PC-9 (cell line): ENCODE measurements around the gene MXD4. TPM values are rescaled to one million over a fixed set of nuclear protein-coding genes. Genes with fewer than 3 reads are reported as not detected.

ENCODE experiments used
- BruUV-seq: library from RNA; stranded (reverse); fragments of 400-500 nt; replicated peaks from 2 replicates; lab custom pipeline; 2021; lab: Mats Ljungman, UMichigan
- CTCF ChIA-PET: fragments of 300-600 bp; sonication (Branson Sonifier 250); formaldehyde crosslinking; loops from one replicate; lab custom pipeline; 2022; ENCODE audit warnings: antibody characterized with exemption; lab: Charles Lee
- POLR2A ChIA-PET: fragments of 300-600 bp; sonication (Branson Sonifier 250); formaldehyde crosslinking; loops from one replicate; lab custom pipeline; 2022; ENCODE audit warnings: antibody characterized with exemption; ENCODE audit not compliant: unreplicated experiment; lab: Charles Lee
- DNase-seq, 2 experiments: peaks; one replicate each; pipeline versions ENCODE4 v3.0.0 to v3.0.0-alpha.2; 2015 to 2022; ENCODE audit warnings: mixed read lengths in 1 of 2
- H2AFZ ChIP-seq: fragments of 200-600 bp; sonication (generic); 2 replicates; pipeline ENCODE4 v1.8.1; 2017; ENCODE audit warnings: antibody characterized with exemption
- H3F3A ChIP-seq: fragments of 200-600 bp; sonication (generic); 2 replicates; pipeline ENCODE4 v1.8.1; 2017; ENCODE audit warnings: antibody characterized with exemption, mild to moderate bottlenecking, low read depth; ENCODE audit not compliant: insufficient read depth
- H3K27ac ChIP-seq: fragments of 200-600 bp; sonication (generic); 2 replicates; pipeline ENCODE4 v1.6.1; 2016; ENCODE audit warnings: mixed run types
- H3K27me3 ChIP-seq: fragments of 200-600 bp; sonication (generic); 2 replicates; pipeline ENCODE4 v1.6.1; 2016; ENCODE audit warnings: low read depth, mixed run types; ENCODE audit not compliant: insufficient read depth
- H3K36me3 ChIP-seq: fragments of 200-600 bp; sonication (generic); 2 replicates; pipeline ENCODE4 v1.6.1; 2016; ENCODE audit warnings: low read depth, mixed run types
- H3K4me1 ChIP-seq: fragments of 200-600 bp; sonication (generic); replicated peaks from 2 replicates; pipeline ENCODE4 v1.6.1; 2016; ENCODE audit warnings: mixed run types; ENCODE audit not compliant: insufficient read depth
- H3K4me2 ChIP-seq: fragments of 200-600 bp; sonication (generic); 2 replicates; pipeline ENCODE4 v1.6.1; 2017; ENCODE audit warnings: mixed run types
- H3K4me3 ChIP-seq: fragments of 200-600 bp; sonication (generic); 2 replicates; pipeline ENCODE4 v1.6.1; 2016; ENCODE audit warnings: mixed run types
- H3K79me2 ChIP-seq: fragments of 200-600 bp; sonication (generic); 2 replicates; pipeline ENCODE4 v1.6.1; 2017; ENCODE audit warnings: low read depth, mixed run types
- H3K9me2 ChIP-seq: fragments of 200-600 bp; sonication (generic); 2 replicates; pipeline ENCODE4 v1.8.1; 2017; ENCODE audit warnings: mild to moderate bottlenecking; ENCODE audit not compliant: insufficient read depth
- H3K9me3 ChIP-seq: fragments of 200-600 bp; sonication (generic); 2 replicates; pipeline ENCODE4 v1.8.1; 2016; ENCODE audit warnings: low read depth; ENCODE audit not compliant: insufficient read depth
- H4K20me1 ChIP-seq: fragments of 200-600 bp; sonication (generic); 2 replicates; pipeline ENCODE4 v1.8.1; 2017; ENCODE audit not compliant: insufficient read depth
- CTCF ChIP-seq: fragments of 200-600 bp; sonication (generic); conservative IDR thresholded peaks from 2 replicates; pipeline ENCODE4 v1.6.1; 2017; ENCODE audit warnings: mixed run types, antibody characterized with exemption, mild to moderate bottlenecking, moderate library complexity
- EZH2 ChIP-seq: fragments of 200-600 bp; sonication (generic); IDR thresholded peaks from 2 replicates; pipeline ENCODE4 v1.8.0; 2017; ENCODE audit warnings: antibody characterized with exemption, low read depth
- intact Hi-C: fragments of 100-400 bp; cut with micrococcal nuclease; formaldehyde crosslinking; loops from one replicate; pipeline ENCODE4 v1.10.0; 2022; ENCODE audit not compliant: unreplicated experiment
- total RNA-seq: library from RNA; stranded (reverse); gene quantifications from 2 replicates; pipeline ENCODE4 v1.2.3, GENCODE V29; 2021

MXD4 gene
- total RNA-seq, 1 experiment from 2014 or later = 37.0 TPM

DNA sequence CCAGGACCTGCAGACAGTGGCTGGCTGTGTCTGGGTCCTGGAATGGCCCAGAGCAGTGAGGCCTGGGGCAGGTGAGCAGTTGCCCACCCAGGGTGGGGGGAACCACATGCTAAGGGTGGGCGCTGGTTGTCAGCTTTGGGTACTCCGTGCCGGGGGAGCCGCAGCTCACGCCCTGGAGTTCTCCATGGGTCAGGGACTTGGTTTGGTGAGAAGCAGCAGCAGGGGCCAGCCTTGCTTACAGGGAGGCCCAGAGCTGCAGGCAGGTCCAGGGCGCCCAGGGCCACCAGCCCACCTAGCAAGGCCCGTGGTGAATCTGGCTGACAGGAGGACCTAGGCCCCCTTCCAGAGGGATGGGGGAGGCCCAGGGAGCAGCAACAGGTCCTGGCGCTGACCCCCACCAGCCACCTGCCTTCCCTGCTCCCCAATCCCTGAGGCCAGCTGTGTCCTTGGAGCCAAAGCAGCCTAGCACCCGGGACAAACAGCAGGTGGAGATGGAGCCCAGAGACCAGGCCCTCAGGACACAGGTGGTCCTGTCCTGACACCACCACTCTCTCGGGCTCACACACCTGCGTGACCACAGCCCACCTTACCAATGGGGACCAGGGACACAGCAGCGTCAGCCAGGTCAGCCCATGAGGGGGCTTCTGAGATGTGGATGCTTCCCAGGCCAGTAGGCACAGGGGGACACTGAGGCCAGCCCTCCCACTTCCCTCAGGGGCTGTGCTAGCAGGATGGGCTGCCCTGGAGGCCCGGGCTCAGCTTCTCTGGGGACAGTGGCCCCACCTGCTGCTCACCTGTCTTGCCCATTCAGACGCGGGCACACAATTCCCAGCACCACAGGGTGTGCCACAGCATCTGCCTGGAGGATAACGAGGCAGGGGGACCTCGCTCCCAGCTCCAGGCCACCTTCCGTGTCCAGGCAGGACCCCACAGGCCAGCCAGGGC lies 3.5 kb downstream of the MXD4 start:
- TF ChIP-seq CTCF (no peak), EZH2 (no peak)
- no peak overlapping the region for H3K4me3 ChIP-seq
- CTCF ChIA-PET = no interaction called here
- H3K79me2 ChIP-seq = no peaks in the 10 kb centered on the region
- H3K9me3 ChIP-seq = no peaks in the 10 kb centered on the region
- intact Hi-C loops = no loop called here
- H3K36me3 ChIP-seq = no peaks in the 10 kb centered on the region
- POLR2A ChIA-PET = no interaction called here
- H3K27ac ChIP-seq = no peak overlapping the region
- BruUV-seq = no TSS peak
- H2AFZ ChIP-seq = no peak overlapping the region
- H3K4me1 ChIP-seq = peaks cover 9% of the 10 kb centered on the region; the same call in 1 of the 2 replicates
- peaks cover 5% of the 10 kb centered on the region; the same call in 1 of the 2 replicates for H4K20me1 ChIP-seq
- DNase-seq = no peak
- H3K4me2 ChIP-seq = no peak overlapping the region
- H3F3A ChIP-seq = no peaks in the 10 kb centered on the region
- H3K27me3 ChIP-seq = no peaks in the 10 kb centered on the region
- H3K9me2 ChIP-seq = no peaks in the 10 kb centered on the region

- Histone ChIP-seq H3K9me3 (no peaks in the 10 kb centered on the region), H3K79me2 (no peaks in the 10 kb centered on the region), H3K27ac (no peak overlapping the region), H4K20me1 (peaks cover 5% of the 10 kb centered on the region; the same call in 1 of the 2 replicates), H3K4me1 (0 out of 2 replicates have a peak, but pooled peaks cover 5% of the 10 kb centered on the region), H3K4me2 (no peak overlapping the region), H3F3A (no peaks in the 10 kb centered on the region), H3K4me3 (no peak overlapping the region), H3K9me2 (no peaks in the 10 kb centered on the region), H3K27me3 (no peaks in the 10 kb centered on the region), H2AFZ (no peak overlapping the region), H3K36me3 (no peaks in the 10 kb centered on the region)
- POLR2A ChIA-PET = no interaction called here
- TF ChIP-seq CTCF (no peak), EZH2 (no peak)
- intact Hi-C loops = no loop called here
- CTCF ChIA-PET = no interaction called here
- no TSS peak for BruUV-seq
- no peak for DNase-seq
These were observed 4.4 kb downstream of the MXD4 start for GRCh38 chr4:2257361-2258081.

- Histone ChIP-seq H3K9me3 (no peaks in the 10 kb centered on the region), H4K20me1 (peaks cover 5% of the 10 kb centered on the region; the same call in 1 of the 2 replicates), H3K79me2 (no peaks in the 10 kb centered on the region), H3K36me3 (no peaks in the 10 kb centered on the region), H3K27ac (no peak overlapping the region), H3F3A (no peaks in the 10 kb centered on the region), H3K27me3 (no peaks in the 10 kb centered on the region), H3K4me2 (no peak overlapping the region), H3K4me3 (no peak overlapping the region), H2AFZ (no peak overlapping the region), H3K9me2 (no peaks in the 10 kb centered on the region), H3K4me1 (0 out of 2 replicates have a peak, but pooled peaks cover 5% of the 10 kb centered on the region)
- CTCF ChIA-PET = no interaction called here
- intact Hi-C loops = no loop called here
- no peak for TF ChIP-seq EZH2
- no peak for TF ChIP-seq CTCF
- no peak for DNase-seq
- POLR2A ChIA-PET = no interaction called here
- BruUV-seq = no TSS peak
These were observed 5.1 kb downstream of the MXD4 start for GRCh38 chr4:2256781-2257191.
